GM12865 (cell line): ENCODE data around the gene ACSM6.
"Not testable (repeated sequence)": the region's sequence is repeated elsewhere in the genome, so short reads cannot be mapped to it uniquely, and the experiment has no call there.

Experiments
- DNase-seq: peaks from one replicate; pipeline ENCODE4 v3.0.0; 2010; ENCODE audit warnings: low read depth
- H3K4me3 ChIP-seq: 2 replicates; pipeline ENCODE4 v1.5.1; 2011; ENCODE audit warnings: mild to moderate bottlenecking, low read depth, low read length, control low read depth
- TF ChIP-seq, protein P1 (sequence below): IDR thresholded peaks from 2 replicates; pipeline ENCODE4 v1.5.1; 2011; ENCODE audit warnings: low read length, control low read depth, low read depth, inconsistent platforms; ENCODE audit not compliant: insufficient read depth; ENCODE audit errors: missing control alignments

The ACSM6 gene

DNA sequence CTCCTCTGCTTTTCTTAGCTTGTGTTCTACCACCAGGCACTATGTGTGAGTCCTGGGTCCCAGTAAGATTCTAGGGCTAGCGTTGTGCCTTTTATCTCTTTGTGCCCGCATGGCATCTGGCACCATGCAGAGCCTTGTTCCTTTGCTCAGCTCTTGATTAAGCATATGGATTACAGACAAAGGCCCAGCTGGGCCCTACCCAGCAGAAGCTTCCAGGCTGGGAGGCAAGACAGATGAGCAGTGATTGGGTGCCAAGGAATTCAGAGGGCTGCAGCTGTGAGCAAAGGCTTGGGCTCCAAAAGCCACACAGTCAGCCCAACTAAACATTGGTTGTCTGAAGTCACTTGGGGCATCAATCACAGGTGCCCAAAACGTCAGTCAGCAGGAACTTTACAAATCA is 2.0 kb downstream of the ACSM6 start:
- no peak for DNase-seq
- TF ChIP-seq, protein P1, sequence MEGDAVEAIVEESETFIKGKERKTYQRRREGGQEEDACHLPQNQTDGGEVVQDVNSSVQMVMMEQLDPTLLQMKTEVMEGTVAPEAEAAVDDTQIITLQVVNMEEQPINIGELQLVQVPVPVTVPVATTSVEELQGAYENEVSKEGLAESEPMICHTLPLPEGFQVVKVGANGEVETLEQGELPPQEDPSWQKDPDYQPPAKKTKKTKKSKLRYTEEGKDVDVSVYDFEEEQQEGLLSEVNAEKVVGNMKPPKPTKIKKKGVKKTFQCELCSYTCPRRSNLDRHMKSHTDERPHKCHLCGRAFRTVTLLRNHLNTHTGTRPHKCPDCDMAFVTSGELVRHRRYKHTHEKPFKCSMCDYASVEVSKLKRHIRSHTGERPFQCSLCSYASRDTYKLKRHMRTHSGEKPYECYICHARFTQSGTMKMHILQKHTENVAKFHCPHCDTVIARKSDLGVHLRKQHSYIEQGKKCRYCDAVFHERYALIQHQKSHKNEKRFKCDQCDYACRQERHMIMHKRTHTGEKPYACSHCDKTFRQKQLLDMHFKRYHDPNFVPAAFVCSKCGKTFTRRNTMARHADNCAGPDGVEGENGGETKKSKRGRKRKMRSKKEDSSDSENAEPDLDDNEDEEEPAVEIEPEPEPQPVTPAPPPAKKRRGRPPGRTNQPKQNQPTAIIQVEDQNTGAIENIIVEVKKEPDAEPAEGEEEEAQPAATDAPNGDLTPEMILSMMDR, result no peak
- no peak overlapping the region for H3K4me3 ChIP-seq

DNA sequence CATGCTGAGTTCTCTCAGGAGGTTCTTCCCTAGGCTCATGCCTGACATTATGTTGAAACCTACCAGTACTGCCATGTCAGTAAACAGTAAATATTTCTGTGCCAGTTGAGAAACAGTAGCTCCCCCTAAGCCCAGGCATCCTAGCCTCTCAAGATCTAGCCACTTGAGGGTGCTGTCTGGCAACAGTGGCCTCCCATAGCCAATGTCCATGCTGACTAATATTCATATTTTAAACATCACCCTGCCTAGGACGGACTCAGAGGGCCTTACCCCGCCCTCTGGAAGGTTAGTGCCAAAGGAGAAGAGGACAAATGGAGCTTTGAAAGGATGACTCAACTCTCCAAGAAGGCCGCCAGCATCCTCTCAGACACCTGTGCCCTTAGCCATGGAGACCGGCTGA is 7.7 kb downstream of the ACSM6 start:
- TF ChIP-seq, protein P1, result peak; percentile 25
- no peak overlapping the region for H3K4me3 ChIP-seq
- DNase-seq, result peak; percentile 31

DNA sequence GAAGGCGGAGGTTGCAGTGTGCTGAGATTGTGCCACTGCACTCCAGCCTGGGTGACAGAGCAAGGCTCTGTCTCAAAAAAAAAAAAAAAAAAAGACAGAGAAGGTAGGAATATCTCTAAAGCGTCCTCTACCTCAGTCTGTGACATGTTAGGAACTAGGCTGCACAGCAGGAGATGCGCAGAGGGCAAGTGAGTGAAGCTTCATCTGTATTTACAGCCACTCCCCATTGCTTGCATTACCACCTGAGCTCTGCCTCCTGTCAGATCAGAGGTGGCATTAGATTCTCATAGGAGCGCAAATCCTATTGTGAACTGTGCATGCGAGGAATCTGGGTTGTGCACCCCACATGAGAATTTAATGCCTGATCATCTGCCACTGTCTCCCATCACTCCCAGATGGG is 8.8 kb downstream of the ACSM6 start:
- not testable (repeated sequence) for H3K4me3 ChIP-seq, DNase-seq

DNA sequence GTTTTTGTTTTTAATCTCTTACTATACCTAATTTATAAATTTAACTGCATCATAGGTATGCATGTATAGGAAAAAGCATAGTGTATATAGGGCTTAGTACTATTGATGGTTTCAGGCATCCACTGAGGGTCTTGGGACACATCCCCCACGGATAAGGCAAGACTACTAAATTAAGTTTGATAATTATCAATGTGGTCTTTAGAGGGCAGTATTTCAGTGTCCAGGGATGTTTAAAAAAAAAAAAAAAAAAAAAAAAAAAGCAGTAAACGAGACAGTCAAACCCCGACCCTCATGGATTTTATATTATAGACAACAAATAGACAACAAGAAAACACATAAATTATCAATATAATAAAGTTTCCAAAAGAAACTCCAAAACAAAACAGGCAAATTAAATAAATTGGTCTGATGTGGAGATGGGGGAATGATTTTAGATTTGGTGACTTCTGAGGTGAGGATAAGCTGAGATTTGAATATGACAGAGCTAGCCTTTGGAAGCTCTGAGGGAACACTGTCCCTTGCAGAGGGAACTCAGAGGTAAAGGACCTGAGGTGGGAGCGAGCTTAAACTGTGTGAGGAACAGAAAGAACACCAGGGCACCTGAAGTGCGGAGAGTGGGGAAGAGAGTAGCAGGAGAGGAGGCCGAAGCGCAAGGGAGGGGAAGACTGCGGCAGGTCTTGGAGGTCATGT is 14.8 kb downstream of the ACSM6 start:
- H3K4me3 ChIP-seq, result no peak overlapping the region
- TF ChIP-seq, protein P1, result no peak
- no peak for DNase-seq

DNA sequence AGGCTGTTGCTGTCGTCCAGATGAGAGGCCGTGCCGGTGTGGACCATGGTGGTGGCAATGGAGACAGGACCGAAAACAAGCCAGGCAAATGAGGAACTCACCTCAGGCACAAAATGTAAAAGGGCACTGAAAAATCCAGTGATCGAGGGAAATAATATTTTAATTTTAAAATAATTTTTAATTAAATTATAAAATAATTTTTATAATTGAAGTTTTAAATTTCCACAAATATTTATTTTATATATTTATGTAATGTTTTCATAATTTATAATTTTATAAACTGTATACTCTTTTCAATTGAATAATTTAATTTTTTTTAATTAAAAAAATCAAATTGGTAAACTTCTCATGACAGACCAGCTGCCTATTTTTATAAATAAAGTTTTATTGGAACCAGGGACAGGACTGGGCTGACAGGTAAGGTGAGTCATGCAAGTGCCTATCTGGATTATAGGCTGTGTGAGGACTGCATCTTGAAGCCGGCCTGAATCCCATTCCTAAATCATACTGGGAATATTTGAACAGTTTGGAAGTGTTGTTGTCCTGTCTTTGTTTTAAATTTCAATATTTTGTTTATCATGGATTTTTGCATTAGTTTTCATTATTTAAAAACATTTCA is 15.6 kb downstream of the ACSM6 start:
- TF ChIP-seq, protein P1, result no peak
- no peak overlapping the region for H3K4me3 ChIP-seq
- no peak for DNase-seq

DNA sequence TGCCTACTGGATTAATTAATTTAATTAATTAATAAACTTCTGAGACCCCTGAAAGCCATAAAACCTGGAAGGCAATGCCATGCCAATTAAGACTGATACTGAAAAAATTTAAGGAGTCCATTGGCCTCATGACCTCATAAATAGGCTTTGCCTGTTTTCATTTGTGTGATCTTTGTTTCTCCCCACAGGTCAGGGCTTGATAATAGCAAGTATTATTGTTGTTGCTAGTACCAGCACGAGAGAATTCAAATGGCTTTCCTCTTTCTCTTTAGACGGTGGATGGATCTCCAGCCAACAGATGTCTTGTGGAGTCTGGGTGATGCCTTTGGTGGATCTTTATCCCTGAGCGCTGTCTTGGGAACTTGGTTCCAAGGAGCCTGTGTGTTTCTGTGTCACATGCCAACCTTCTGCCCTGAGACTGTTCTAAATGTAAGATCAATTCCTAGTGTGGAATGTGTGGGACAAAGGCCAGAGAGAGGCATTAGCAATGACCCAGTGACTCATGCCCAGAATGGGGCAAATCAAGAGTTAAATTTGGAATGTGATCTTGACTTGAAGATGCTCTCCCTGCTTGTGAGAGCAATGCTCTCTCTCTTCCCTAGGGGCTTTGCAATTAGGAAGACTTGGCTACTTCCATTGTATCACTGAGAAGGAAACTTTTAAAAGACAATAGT is 17.7 kb downstream of the ACSM6 start:
- TF ChIP-seq, protein P1, result no peak
- no peak for DNase-seq

DNA sequence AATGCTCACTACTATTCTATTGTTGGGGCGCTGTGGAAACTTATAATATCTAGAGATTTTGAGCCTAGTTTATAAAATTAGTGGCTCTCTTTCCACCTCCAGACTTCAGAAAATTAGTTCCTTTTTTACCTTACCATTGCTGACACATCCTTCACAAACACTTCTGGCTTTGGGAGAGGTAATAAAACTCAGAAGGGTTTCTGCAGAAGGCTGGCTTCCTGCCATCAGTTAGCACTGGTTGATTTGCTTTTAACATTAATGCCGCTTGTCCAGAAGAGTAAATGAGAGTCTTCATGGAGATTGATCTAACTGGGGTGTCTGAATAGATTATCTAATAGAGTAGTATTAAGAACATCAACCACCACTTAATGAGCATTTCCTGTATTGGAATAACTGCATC is 20.3 kb downstream of the ACSM6 start:
- H3K4me3 ChIP-seq, result no peak overlapping the region
- no peak for DNase-seq
- TF ChIP-seq, protein P1, result no peak

More for the DNA sequence above, 17.7 kb downstream of the ACSM6 start:
- no peak overlapping the region for H3K4me3 ChIP-seq
